ENCODE measurements around the gene HIGD1A.

HIGD1A gene

GRCh38 chr3:42804106-42804830, at the start of gene HIGD1A:
Gene HIGD1A (minus strand): TSS chr3:42804490. CDS start chr3:42794253, 10,237 bp downstream.
- H3K36me3 ChIP-seq (ENCODE audit: insufficient read depth, low read length), result no peaks in the 10 kb centered on the region
- peaks cover 10% of the 10 kb centered on the region; the same call in 1 of the 2 replicates for H3K4me1 ChIP-seq (ENCODE audit: insufficient read depth, low read length)
- no peaks in the 10 kb centered on the region for H3K9me3 ChIP-seq (ENCODE audit: control insufficient read depth, insufficient read depth, low read length)
- peak within 1 kb of the TSS; percentile 79 for H3K9ac ChIP-seq (ENCODE audit: low read depth, low read length)

DNA sequence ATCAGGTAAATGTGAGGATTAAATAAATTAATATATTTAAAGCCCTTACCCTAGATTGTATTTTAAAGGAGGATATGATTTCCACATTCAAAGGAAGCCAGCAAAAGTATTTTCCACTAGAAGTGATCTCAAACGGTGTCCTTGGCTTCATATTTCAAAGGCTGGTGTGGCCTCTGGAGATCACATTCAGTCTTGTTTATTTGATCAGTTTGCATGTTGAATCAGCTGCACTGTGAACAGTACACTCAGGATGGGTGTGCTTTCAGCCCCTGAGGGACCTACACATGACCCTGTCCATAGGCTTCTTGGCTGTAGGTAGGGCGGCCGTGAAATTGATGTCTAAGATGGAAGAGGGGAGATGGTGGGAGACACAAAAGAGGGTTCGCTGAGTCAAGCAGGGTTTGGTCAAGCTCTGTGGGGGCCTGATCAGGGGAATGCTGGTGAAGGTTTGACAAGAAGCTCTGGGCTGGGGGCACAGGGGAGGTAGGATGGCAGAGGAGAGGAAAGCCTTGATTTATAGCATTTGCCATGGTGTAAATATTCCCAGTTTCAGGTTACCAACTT, 49.5 kb upstream of the HIGD1A start:
- H3K36me3 ChIP-seq (ENCODE audit: insufficient read depth, low read length), result no peaks in the 10 kb centered on the region
- no peak overlapping the region for H3K9ac ChIP-seq (ENCODE audit: low read depth, low read length)
- no peaks in the 10 kb centered on the region for H3K9me3 ChIP-seq (ENCODE audit: control insufficient read depth, insufficient read depth, low read length)
- no peaks in the 10 kb centered on the region for H3K4me1 ChIP-seq (ENCODE audit: insufficient read depth, low read length)

- H3K9ac ChIP-seq (ENCODE audit: low read depth, low read length), result no peak overlapping the region
- H3K9me3 ChIP-seq (ENCODE audit: control insufficient read depth, insufficient read depth, low read length), result no peaks in the 10 kb centered on the region
- no peaks in the 10 kb centered on the region for H3K4me1 ChIP-seq (ENCODE audit: insufficient read depth, low read length)
- no peaks in the 10 kb centered on the region for H3K36me3 ChIP-seq (ENCODE audit: insufficient read depth, low read length)
Measured at GRCh38 chr3:42853056-42853455, 48.8 kb upstream of the HIGD1A start.

DNA sequence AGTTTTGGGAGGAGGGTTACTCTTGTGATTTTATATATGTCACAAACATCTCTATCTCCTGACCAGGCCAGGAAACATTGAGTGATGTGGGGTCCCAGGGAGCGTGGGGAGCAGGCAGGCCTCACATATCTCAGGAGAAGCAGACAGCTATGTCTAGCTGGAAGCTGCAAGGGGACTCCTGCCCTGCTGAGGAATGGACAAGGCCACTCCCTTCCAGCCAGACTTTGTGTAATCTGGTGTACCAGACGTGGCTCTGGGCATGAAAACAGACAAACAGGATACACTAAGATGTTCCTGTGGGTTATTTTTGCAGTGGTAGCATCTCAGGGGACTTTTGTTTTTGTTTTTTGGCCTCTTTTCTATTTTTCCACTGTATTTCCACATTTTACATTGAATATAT, 48.2 kb upstream of the HIGD1A start:
- H3K4me1 ChIP-seq (ENCODE audit: insufficient read depth, low read length), result no peaks in the 10 kb centered on the region
- H3K9me3 ChIP-seq (ENCODE audit: control insufficient read depth, insufficient read depth, low read length), result no peaks in the 10 kb centered on the region
- H3K36me3 ChIP-seq (ENCODE audit: insufficient read depth, low read length), result no peaks in the 10 kb centered on the region
- no peak overlapping the region for H3K9ac ChIP-seq (ENCODE audit: low read depth, low read length)

DNA sequence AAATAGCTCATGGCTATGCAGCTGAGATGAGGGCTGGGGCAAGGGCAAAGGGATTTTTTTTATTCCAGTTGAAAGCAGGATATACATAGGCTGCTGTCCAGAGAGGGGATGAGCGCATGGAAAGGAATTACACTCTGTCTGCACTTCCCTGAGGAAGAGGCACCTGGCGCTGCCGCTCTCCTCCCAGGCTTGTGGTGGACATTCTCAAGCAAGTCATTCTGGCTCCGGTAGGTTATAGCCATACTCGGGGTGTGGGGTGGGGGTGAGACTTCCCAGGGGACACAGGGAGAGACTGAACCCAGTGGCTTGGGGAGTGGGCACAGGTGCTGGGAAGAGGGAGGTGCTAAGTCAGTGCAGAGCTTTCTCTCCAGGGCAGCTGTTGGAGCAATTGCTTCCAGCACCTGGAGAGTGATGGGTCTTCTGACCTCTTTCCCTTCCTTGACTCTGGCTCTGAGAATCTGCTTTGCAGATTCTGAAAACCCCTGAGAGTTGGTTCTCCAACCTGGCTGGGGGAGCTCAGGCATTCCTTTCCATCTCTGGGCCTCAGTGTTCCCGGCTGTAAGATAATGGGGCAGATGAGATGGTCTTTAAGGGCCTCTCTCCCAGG, 47.0 kb upstream of the HIGD1A start:
- Histone ChIP-seq H3K4me1 (ENCODE audit: insufficient read depth, low read length) (no peaks in the 10 kb centered on the region), H3K9me3 (ENCODE audit: control insufficient read depth, insufficient read depth, low read length) (no peaks in the 10 kb centered on the region), H3K36me3 (ENCODE audit: insufficient read depth, low read length) (no peaks in the 10 kb centered on the region), H3K9ac (ENCODE audit: low read depth, low read length) (no peak overlapping the region)

DNA sequence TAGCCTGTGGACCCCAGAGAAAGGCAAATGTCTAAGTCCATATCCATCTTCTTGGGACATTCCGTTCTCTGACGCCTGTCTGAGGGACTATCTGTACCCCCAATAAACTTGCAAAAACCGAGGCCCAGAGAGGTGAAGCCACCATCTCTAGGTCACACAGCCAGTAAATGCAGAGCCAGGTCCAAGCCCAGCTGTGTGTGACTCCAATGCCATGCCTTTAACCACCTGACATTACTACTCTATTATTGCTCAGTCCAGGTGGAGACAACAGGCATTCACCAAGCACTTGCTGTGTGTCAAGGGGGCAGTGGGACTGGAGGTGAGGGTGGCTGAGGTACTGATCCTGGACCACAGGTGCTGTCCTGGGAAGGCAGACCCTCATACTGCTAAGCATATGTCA, 46.0 kb upstream of the HIGD1A start:
- no peaks in the 10 kb centered on the region for H3K36me3 ChIP-seq (ENCODE audit: insufficient read depth, low read length)
- no peaks in the 10 kb centered on the region for H3K4me1 ChIP-seq (ENCODE audit: insufficient read depth, low read length)
- H3K9ac ChIP-seq (ENCODE audit: low read depth, low read length), result no peak overlapping the region

DNA sequence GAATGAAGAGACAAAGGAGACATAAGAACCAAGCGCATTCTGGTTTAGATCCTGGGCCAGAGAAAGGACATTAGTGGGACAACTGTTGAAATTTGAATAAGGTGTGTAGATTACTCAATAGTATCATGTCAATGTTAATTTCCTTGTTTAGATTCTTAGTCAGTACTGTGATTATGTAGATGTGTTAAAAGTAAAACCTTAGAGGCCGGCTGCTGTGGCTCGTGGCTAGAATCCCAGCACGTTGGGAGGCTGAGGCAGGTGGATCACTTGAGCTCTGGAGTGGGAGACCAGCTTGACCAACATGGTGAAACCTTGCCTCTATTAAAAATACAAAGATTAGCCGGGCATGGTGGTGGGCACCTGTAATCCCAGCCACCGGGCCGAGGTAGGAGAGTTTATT, 44.7 kb upstream of the HIGD1A start:
- Histone ChIP-seq H3K4me1 (ENCODE audit: insufficient read depth, low read length) (peaks cover 3% of the 10 kb centered on the region; the same call in 1 of the 2 replicates), H3K9ac (ENCODE audit: low read depth, low read length) (no peak overlapping the region), H3K9me3 (ENCODE audit: control insufficient read depth, insufficient read depth, low read length) (no peaks in the 10 kb centered on the region), H3K36me3 (ENCODE audit: insufficient read depth, low read length) (no peaks in the 10 kb centered on the region)

More for the DNA sequence above, 46.0 kb upstream of the HIGD1A start:
- H3K9me3 ChIP-seq (ENCODE audit: control insufficient read depth, insufficient read depth, low read length), result no peaks in the 10 kb centered on the region

DNA sequence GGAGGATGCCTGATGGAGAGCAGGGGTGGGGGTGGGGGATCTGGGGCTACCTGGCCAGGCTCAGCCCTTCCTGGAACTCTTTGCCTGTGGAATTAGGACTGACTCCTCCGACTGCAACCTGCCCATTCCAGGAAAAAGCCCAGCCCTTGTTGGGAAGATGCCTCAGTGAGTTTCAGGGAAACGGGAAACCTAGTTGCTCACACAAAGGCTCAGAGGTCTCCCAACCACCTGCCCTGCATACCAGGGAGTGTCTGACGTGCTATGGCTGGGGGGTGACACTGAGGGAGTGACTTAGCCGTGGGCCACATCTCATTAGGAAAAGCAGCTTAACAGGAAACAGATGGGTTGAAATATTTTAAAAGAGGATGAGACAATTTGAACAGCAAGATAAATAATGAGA, 43.4 kb upstream of the HIGD1A start:
- no peak overlapping the region for H3K9ac ChIP-seq (ENCODE audit: low read depth, low read length)
- H3K9me3 ChIP-seq (ENCODE audit: control insufficient read depth, insufficient read depth, low read length), result no peaks in the 10 kb centered on the region
- H3K4me1 ChIP-seq (ENCODE audit: insufficient read depth, low read length), result peaks cover 5% of the 10 kb centered on the region; the same call in 1 of the 2 replicates
- H3K36me3 ChIP-seq (ENCODE audit: insufficient read depth, low read length), result no peaks in the 10 kb centered on the region

DNA sequence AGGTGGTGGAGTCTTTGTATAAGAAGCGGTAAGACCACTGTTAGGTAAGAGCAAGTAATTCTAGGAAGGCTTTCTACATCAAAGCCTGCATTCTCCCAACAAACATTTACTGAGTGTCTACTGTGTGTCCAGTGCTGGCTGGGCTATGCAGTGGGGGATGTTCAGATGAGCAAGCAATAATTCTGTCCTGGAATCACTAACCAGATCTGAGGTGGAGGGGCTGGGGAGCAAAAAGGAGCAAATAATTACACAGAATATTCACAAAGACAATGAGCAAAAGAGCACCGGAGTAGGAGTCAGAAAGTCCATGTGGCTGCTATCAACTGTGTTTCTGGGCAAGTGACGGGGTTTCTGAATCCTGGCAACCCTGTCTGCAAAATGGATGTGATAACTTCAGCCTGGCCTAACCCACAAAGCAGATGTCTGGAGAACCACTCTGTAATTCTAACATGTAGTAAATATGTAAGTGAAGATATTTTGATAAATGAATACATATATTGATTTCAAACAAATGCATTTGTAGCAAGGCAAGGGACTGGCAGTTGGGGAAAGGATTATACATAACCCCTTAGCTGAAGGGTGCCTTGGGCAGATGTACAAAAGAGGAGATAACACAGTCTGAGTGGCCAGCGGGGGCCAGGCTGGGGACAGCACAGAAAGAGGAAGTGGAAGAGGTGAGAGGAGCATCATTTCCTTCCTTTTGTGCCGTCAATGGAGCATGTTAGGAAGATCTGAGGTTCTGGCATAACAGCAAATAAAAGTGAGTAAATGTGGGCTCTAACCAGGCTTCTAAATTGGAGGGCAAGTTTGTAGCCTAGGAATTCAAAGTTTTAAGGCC, 42.6 kb upstream of the HIGD1A start:
- no peaks in the 10 kb centered on the region for H3K9me3 ChIP-seq (ENCODE audit: control insufficient read depth, insufficient read depth, low read length)
- no peaks in the 10 kb centered on the region for H3K36me3 ChIP-seq (ENCODE audit: insufficient read depth, low read length)
- H3K9ac ChIP-seq (ENCODE audit: low read depth, low read length), result no peak overlapping the region
- H3K4me1 ChIP-seq (ENCODE audit: insufficient read depth, low read length), result peaks cover 5% of the 10 kb centered on the region; the same call in 1 of the 2 replicates

GRCh38 chr3:42844815-42845214, 40.5 kb upstream of the HIGD1A start:
- peaks cover 5% of the 10 kb centered on the region; the same call in 1 of the 2 replicates for H3K4me1 ChIP-seq (ENCODE audit: insufficient read depth, low read length)
- no peaks in the 10 kb centered on the region for H3K9me3 ChIP-seq (ENCODE audit: control insufficient read depth, insufficient read depth, low read length)
- H3K9ac ChIP-seq (ENCODE audit: low read depth, low read length), result no peak overlapping the region
- H3K36me3 ChIP-seq (ENCODE audit: insufficient read depth, low read length), result no peaks in the 10 kb centered on the region

GRCh38 chr3:42844412-42844713, 40.1 kb upstream of the HIGD1A start:
- Histone ChIP-seq H3K9ac (ENCODE audit: low read depth, low read length) (no peak overlapping the region), H3K9me3 (ENCODE audit: control insufficient read depth, insufficient read depth, low read length) (no peaks in the 10 kb centered on the region), H3K36me3 (ENCODE audit: insufficient read depth, low read length) (no peaks in the 10 kb centered on the region), H3K4me1 (ENCODE audit: insufficient read depth, low read length) (peaks cover 5% of the 10 kb centered on the region; the same call in 1 of the 2 replicates)

DNA sequence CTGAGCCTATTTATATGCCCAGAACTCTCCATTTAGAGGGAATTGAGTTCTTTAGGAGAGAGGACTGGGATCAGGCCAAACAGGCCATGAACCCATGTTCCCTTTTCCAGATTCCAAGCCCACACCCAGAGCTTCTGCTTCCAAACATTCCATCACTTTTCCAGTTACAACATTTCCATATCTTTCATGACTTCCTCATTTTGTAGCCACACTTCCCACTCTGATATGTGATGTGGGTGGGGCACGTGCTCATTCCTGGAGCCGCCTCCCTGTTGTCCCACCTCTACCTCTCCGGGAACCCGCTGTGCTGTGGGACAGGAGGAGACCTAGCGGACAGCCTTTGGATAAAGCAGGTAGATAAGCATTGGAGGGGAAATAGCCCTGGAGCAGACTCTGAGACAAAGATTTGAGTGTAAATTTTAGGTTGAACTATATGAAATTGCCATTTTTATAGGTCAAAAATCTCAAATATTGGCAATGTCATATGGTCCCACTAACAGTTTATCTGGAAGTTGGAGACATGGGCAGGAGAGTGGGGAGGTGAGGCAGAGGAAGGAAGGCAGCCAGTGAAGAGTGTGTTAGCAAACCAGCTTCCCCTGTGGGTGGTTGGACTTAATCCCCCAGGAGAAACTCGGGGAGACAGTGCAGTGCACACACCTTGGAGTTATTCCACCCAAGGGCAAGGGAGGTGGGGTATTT, 39.6 kb upstream of the HIGD1A start:
- H3K9ac ChIP-seq (ENCODE audit: low read depth, low read length), result no peak overlapping the region
- peaks cover 5% of the 10 kb centered on the region; the same call in 1 of the 2 replicates for H3K4me1 ChIP-seq (ENCODE audit: insufficient read depth, low read length)
- no peaks in the 10 kb centered on the region for H3K36me3 ChIP-seq (ENCODE audit: insufficient read depth, low read length)
- no peaks in the 10 kb centered on the region for H3K9me3 ChIP-seq (ENCODE audit: control insufficient read depth, insufficient read depth, low read length)

GRCh38 chr3:42841332-42841731, 37.0 kb upstream of the HIGD1A start:
- Histone ChIP-seq H3K9me3 (ENCODE audit: control insufficient read depth, insufficient read depth, low read length) (no peaks in the 10 kb centered on the region), H3K36me3 (ENCODE audit: insufficient read depth, low read length) (no peaks in the 10 kb centered on the region), H3K4me1 (ENCODE audit: insufficient read depth, low read length) (peaks cover 5% of the 10 kb centered on the region; the same call in 1 of the 2 replicates), H3K9ac (ENCODE audit: low read depth, low read length) (no peak overlapping the region)

GRCh38 chr3:42839616-42840015, 35.3 kb upstream of the HIGD1A start:
- Histone ChIP-seq H3K9me3 (ENCODE audit: control insufficient read depth, insufficient read depth, low read length) (no peaks in the 10 kb centered on the region), H3K36me3 (ENCODE audit: insufficient read depth, low read length) (no peaks in the 10 kb centered on the region), H3K9ac (ENCODE audit: low read depth, low read length) (no peak overlapping the region), H3K4me1 (ENCODE audit: insufficient read depth, low read length) (peaks cover 5% of the 10 kb centered on the region; the same call in 1 of the 2 replicates)

Measured in ES-I3 (cell line).